Osteocyte (in vitro differentiated cells): Measurements from ENCODE around the gene OTOR. TPM values are rescaled to one million over a fixed set of nuclear protein-coding genes. Genes with fewer than 3 reads are reported as not detected.

Experiments
- DNase-seq: peaks from one replicate; pipeline ENCODE4 v3.0.0; 2021; ENCODE audit warnings: mixed read lengths; ENCODE audit not compliant: unreplicated experiment; ENCODE audit errors: extremely low spot score
- H3K27ac Mint-ChIP-seq: one replicate; pipeline ENCODE4 v1.8.0; 2021; ENCODE audit warnings: mild to moderate bottlenecking, mixed read lengths; ENCODE audit not compliant: unreplicated experiment
- H3K27me3 Mint-ChIP-seq: one replicate; pipeline ENCODE4 v1.8.0; 2021; ENCODE audit warnings: mixed read lengths; ENCODE audit not compliant: unreplicated experiment
- H3K36me3 Mint-ChIP-seq: one replicate; pipeline ENCODE4 v1.8.0; 2021; ENCODE audit warnings: mixed read lengths; ENCODE audit not compliant: unreplicated experiment
- H3K4me1 Mint-ChIP-seq: one replicate; pipeline ENCODE4 v1.8.0; 2021; ENCODE audit warnings: mixed read lengths; ENCODE audit not compliant: unreplicated experiment
- H3K4me3 Mint-ChIP-seq: one replicate; pipeline ENCODE4 v1.8.0; 2021; ENCODE audit warnings: mild to moderate bottlenecking, moderate library complexity, mixed read lengths; ENCODE audit not compliant: unreplicated experiment
- H3K9me3 Mint-ChIP-seq: one replicate; pipeline ENCODE4 v1.8.0; 2021; ENCODE audit warnings: mixed read lengths; ENCODE audit not compliant: unreplicated experiment
- CTCF ChIP-seq: fragments of 200-600 bp; sonication (generic); IDR thresholded peaks from 2 replicates; pipeline ENCODE4 v1.5.0; 2021; ENCODE audit warnings: antibody characterized with exemption, mild to moderate bottlenecking, moderate library complexity
- total RNA-seq: library from RNA; stranded (reverse); gene quantifications from 2 replicates; pipeline ENCODE4 v1.2.1, GENCODE V29; 2021

Gene OTOR
- total RNA-seq, 1 donor from 2014 or later = not detected

GRCh38 chr20:16771213-16771612 is 23.1 kb downstream of the OTOR start:
- Mint-ChIP-seq H3K36me3 (no peaks in the 10 kb centered on the region), H3K9me3 (peaks cover 3% of the 10 kb centered on the region), H3K4me1 (peaks cover 9% of the 10 kb centered on the region), H3K4me3 (no peak overlapping the region), H3K27me3 (peaks cover 10% of the 10 kb centered on the region), H3K27ac (no peak overlapping the region)
- TF ChIP-seq CTCF = no peak
- no peak for DNase-seq

- Mint-ChIP-seq H3K27ac (no peak overlapping the region), H3K36me3 (no peaks in the 10 kb centered on the region), H3K4me3 (no peak overlapping the region), H3K4me1 (peaks cover 8% of the 10 kb centered on the region), H3K27me3 (peaks cover 9% of the 10 kb centered on the region), H3K9me3 (no peaks in the 10 kb centered on the region)
- DNase-seq = no peak
- no peak for TF ChIP-seq CTCF
Observed at GRCh38 chr20:16775961-16776360, 27.8 kb downstream of the OTOR start.

GRCh38 chr20:16777126-16777525 is 29.0 kb downstream of the OTOR start:
- Mint-ChIP-seq H3K4me1 (no peaks in the 10 kb centered on the region), H3K27ac (no peak overlapping the region), H3K4me3 (no peak overlapping the region), H3K36me3 (no peaks in the 10 kb centered on the region), H3K9me3 (no peaks in the 10 kb centered on the region), H3K27me3 (peaks cover 9% of the 10 kb centered on the region)
- TF ChIP-seq CTCF = no peak
- DNase-seq = no peak

GRCh38 chr20:16778159-16778558 is 30.0 kb downstream of the OTOR start:
- H3K9me3 Mint-ChIP-seq = peaks cover 6% of the 10 kb centered on the region
- no peaks in the 10 kb centered on the region for H3K4me1 Mint-ChIP-seq
- H3K27me3 Mint-ChIP-seq = peaks cover 9% of the 10 kb centered on the region
- no peak overlapping the region for H3K4me3 Mint-ChIP-seq
- DNase-seq = no peak
- no peak overlapping the region for H3K27ac Mint-ChIP-seq
- no peaks in the 10 kb centered on the region for H3K36me3 Mint-ChIP-seq
- no peak for TF ChIP-seq CTCF

GRCh38 chr20:16781496-16781895 is 33.3 kb downstream of the OTOR start:
- Mint-ChIP-seq H3K36me3 (no peaks in the 10 kb centered on the region), H3K4me1 (peaks cover 6% of the 10 kb centered on the region), H3K27ac (no peak overlapping the region), H3K9me3 (peaks cover 15% of the 10 kb centered on the region), H3K27me3 (peaks cover 12% of the 10 kb centered on the region), H3K4me3 (no peak overlapping the region)
- DNase-seq = no peak
- TF ChIP-seq CTCF = no peak
